ENCODE measurements around the gene ZNF839. TPM values are rescaled to one million over a fixed set of nuclear protein-coding genes. Genes with fewer than 3 reads are reported as not detected.

The ZNF839 gene
- total and polyA plus RNA-seq, 2 of the 4 experiments (the other 2 are of a cell fraction) = 5.7 to 10.7 TPM

GRCh38 chr14:102359341-102359740 lies 39.8 kb downstream of the ZNF839 start:
- no peak overlapping the region for H3K18ac ChIP-seq (ENCODE audit: low read depth, low read length)
- TF ChIP-seq MXI1 (IDR thresholded peaks at IDR 0.05; ENCODE audit: borderline replicate concordance, low read depth, low read length) (no peak), NFE2L2 (IDR thresholded peaks at IDR 0.05; ENCODE audit: low read depth, low read length) (no peak), ELK1 (IDR thresholded peaks at IDR 0.05; ENCODE audit: borderline replicate concordance, low read depth, low read length) (no peak), CEBPB (IDR thresholded peaks at IDR 0.05; ENCODE audit: low read depth, low read length) (no peak), CHD1 (IDR thresholded peaks at IDR 0.05; ENCODE audit: low read depth, low read length) (no peak), RCOR1 (IDR thresholded peaks at IDR 0.05; ENCODE audit: insufficient replicate concordance, low read length) (no peak), SMC3 (IDR thresholded peaks at IDR 0.05; ENCODE audit: low read depth, low read length) (no peak), RAD21 (IDR thresholded peaks at IDR 0.05; ENCODE audit: low read length) (no peak), FOS (IDR thresholded peaks at IDR 0.05; ENCODE audit: low read depth, low read length) (no peak), MAFK (IDR thresholded peaks at IDR 0.05; ENCODE audit: low read depth, low read length) (no peak), RFX5 (IDR thresholded peaks at IDR 0.05; ENCODE audit: low read depth, low read length) (no peak), POLR2A (IDR thresholded peaks at IDR 0.05; ENCODE audit: low read depth, low read length) (no peak), BHLHE40 (IDR thresholded peaks at IDR 0.05; ENCODE audit: low read depth, low read length) (no peak), MAZ (IDR thresholded peaks at IDR 0.05; ENCODE audit: borderline replicate concordance, low read depth, low read length) (no peak), USF2 (IDR thresholded peaks at IDR 0.05; ENCODE audit: low read depth, low read length) (no peak), CTCF (conservative IDR thresholded peaks at IDR 0.05; ENCODE audit: low read depth, low read length) (no peak)
- no peak overlapping the region for H2BK5ac ChIP-seq (ENCODE audit: low read depth, low read length, poor library complexity, severe bottlenecking)
- DNase-seq (no peak), ATAC-seq (ENCODE audit: low read depth) (no peak)
- H3K9me3 ChIP-seq (ENCODE audit: control insufficient read depth, insufficient read depth, low read length) = no peaks in the 10 kb centered on the region
- H3K4me1 ChIP-seq (ENCODE audit: control insufficient read depth, insufficient read depth, low read length) = peaks cover 7% of the 10 kb centered on the region
- no peak overlapping the region for H3K4me2 ChIP-seq (ENCODE audit: low read depth, low read length)
- in situ Hi-C loops (cut with MboI; ENCODE audit: low sequenced_read_pairs) = no loop called here
- H3K4me3 ChIP-seq (ENCODE audit: insufficient read depth, low read depth, low read length) = no peak overlapping the region
- H3K23ac ChIP-seq (ENCODE audit: low read depth, low read length) = no peak overlapping the region
- no peak overlapping the region for H3K4ac ChIP-seq (ENCODE audit: low read depth, low read length)
- intact Hi-C loops (cut with micrococcal nuclease) = no loop called here
- no peak overlapping the region for H4K91ac ChIP-seq (ENCODE audit: insufficient read depth, low read depth, low read length)
- no peak overlapping the region for H2AK9ac ChIP-seq (replicated peaks; ENCODE audit: low read depth, low read length, poor library complexity)
- H3K9me1 ChIP-seq (ENCODE audit: insufficient read depth, low read length) = peaks cover 17% of the 10 kb centered on the region
- WGBS, 2 experiments (ENCODE audit: extremely low coverage in 2 of 2, insufficient read length in 1 of 2) = no CpG with 5 or more reads among the region's 2 CpGs
- H3K27me3 ChIP-seq (ENCODE audit: control insufficient read depth, insufficient read depth, low read length) = no peaks in the 10 kb centered on the region
- H2BK20ac ChIP-seq (ENCODE audit: low read depth, low read length) = no peak overlapping the region
- H3K27ac ChIP-seq (ENCODE audit: insufficient read depth, low read length) = no peak overlapping the region
- H2AK5ac ChIP-seq (ENCODE audit: low read depth, low read length) = no peak overlapping the region
- dilution Hi-C loops (cut with HindIII; ENCODE audit: low sequenced_read_pairs, unreplicated experiment) = no loop called here
- no TSS peak for BruUV-seq (replicated peaks)
- H3K14ac ChIP-seq (replicated peaks; ENCODE audit: low read depth, low read length) = no peak overlapping the region
- no peak overlapping the region for H2AFZ ChIP-seq (replicated peaks; ENCODE audit: low read length, poor library complexity)
- H3K9ac ChIP-seq (ENCODE audit: low read depth, low read length) = no peak overlapping the region
- H4K8ac ChIP-seq (ENCODE audit: low read depth in 2 of 2, low read length in 2 of 2) = no peak overlapping the region
- POLR2A ChIA-PET (ENCODE audit: unreplicated experiment) = no interaction called here
- CTCF ChIA-PET = no interaction called here
- peaks cover 5% of the 10 kb centered on the region; the same call in 1 of the 2 replicates for H4K20me1 ChIP-seq (ENCODE audit: insufficient read depth, low read length)
- H3K79me1 ChIP-seq (ENCODE audit: low read depth in 1 of 2, low read length in 2 of 2) = peaks cover 40% of the 10 kb centered on the region in 2 experiments
- H3K36me3 ChIP-seq (ENCODE audit: control insufficient read depth, insufficient read depth, low read length) = peaks cover 23% of the 10 kb centered on the region
- H3K56ac ChIP-seq (ENCODE audit: extremely low read depth, insufficient read depth, low read length) = no peak overlapping the region
- H2BK15ac ChIP-seq (ENCODE audit: low read depth, low read length) = no peak overlapping the region
- H4K5ac ChIP-seq (ENCODE audit: low read depth, low read length) = no peak overlapping the region
- no peak overlapping the region for H2BK120ac ChIP-seq (ENCODE audit: low read depth, low read length)

Measured in IMR-90 (cell line).